Vagina (tissue), 2 donors: ENCODE data around the gene WBP2.

ENCODE experiments used
- POLR2A ChIP-seq, 2 donors: fragments of 450-650 bp; IDR thresholded peaks; one replicate each; pipeline ENCODE4 v1.6.1; 2017; ENCODE audit warnings: antibody characterized with exemption in 2 of 2, mild to moderate bottlenecking in 2 of 2, moderate library complexity in 2 of 2
- TF ChIP-seq, protein P1 (sequence below), 3 experiments: fragments of 450-650 bp in 2 of 3; fragments of 200-600 bp in 1 of 3; sonication (generic) in 1 of 3; IDR thresholded peaks; one replicate each; pipeline ENCODE4 v1.5.1; 2017 to 2019; ENCODE audit warnings: antibody characterized with exemption in 3 of 3, mild to moderate bottlenecking in 2 of 3, moderate library complexity in 2 of 3

DNA sequence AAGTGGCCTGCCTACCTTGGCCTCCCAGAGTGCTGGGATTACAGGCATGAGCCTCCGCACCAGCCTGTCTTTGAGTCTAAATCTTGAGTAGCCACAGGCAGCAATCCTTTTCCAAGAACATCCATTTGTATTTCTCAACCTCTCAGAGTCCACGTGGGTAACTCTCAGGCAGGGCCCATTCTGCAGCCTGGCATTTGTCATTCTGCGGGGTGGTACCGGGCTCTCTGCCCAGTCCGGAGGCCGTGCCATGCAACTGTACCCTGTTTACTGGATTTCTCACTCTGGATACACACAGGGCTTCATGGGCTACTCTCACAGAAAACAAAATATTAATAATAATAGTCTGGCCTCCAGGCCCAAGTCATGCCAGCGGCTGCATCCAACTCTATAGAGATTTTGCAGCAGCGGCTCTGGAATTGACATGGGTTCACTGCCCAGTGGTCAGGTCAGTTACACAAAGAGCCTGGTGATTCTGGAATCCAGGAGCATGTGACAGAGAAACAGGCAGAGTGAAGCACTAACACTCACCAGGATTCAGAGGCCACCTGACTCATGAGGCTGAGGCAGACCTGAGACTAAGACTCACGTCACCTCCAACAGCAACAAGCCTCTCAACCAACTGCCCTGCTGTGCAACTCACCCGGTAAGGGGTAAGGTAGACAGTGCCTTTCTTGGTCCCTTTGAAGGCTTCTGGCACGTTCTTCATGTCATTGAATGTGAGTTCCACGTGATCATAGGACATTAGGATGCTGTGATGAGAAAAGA lies 4.0 kb downstream of the WBP2 start:
- TF ChIP-seq, protein P1, sequence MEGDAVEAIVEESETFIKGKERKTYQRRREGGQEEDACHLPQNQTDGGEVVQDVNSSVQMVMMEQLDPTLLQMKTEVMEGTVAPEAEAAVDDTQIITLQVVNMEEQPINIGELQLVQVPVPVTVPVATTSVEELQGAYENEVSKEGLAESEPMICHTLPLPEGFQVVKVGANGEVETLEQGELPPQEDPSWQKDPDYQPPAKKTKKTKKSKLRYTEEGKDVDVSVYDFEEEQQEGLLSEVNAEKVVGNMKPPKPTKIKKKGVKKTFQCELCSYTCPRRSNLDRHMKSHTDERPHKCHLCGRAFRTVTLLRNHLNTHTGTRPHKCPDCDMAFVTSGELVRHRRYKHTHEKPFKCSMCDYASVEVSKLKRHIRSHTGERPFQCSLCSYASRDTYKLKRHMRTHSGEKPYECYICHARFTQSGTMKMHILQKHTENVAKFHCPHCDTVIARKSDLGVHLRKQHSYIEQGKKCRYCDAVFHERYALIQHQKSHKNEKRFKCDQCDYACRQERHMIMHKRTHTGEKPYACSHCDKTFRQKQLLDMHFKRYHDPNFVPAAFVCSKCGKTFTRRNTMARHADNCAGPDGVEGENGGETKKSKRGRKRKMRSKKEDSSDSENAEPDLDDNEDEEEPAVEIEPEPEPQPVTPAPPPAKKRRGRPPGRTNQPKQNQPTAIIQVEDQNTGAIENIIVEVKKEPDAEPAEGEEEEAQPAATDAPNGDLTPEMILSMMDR (IDR thresholded peaks at IDR 0.05), result no peak
- TF ChIP-seq POLR2A (IDR thresholded peaks at IDR 0.05), result no peak
